HG02970 (cell line): Measurements from ENCODE around the gene RAB14.
"Not testable (repeated sequence)": the region's sequence is repeated elsewhere in the genome, so short reads cannot be mapped to it uniquely, and the experiment has no call there.

Experiments
- ATAC-seq: cut with Tn5 transposase; IDR thresholded peaks from one replicate; pipeline ENCODE4 v1.9.1; 2021; ENCODE audit warnings: mild to moderate bottlenecking, moderate library complexity, moderate number of reproducible peaks; ENCODE audit not compliant: unreplicated experiment, low FRiP score

RAB14 gene

DNA sequence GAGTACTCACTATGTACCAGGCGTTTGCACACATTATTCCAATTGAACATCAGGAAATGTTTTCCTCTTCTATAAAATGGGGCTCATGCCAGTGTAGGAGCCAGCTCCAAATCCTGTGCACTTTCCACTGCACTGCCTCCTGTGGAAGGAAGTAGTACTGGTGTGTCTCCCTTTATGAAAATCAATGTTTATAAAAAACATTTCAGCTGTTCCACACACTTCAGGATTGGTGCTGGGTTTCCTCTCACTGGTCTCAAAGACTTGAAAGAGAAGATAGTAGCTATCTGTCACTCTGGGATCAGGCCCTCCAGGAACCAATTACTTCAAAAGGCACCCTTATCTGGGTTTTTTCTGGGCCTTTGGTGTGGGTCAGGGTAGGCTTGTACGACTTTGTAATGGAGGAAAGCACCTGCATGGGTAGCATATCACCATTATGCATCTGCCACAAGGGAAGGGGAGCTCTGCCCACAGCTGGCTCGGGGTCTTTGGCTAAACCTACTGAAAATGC lies 32.5 kb downstream of the RAB14 start:
- ATAC-seq = no peak

DNA sequence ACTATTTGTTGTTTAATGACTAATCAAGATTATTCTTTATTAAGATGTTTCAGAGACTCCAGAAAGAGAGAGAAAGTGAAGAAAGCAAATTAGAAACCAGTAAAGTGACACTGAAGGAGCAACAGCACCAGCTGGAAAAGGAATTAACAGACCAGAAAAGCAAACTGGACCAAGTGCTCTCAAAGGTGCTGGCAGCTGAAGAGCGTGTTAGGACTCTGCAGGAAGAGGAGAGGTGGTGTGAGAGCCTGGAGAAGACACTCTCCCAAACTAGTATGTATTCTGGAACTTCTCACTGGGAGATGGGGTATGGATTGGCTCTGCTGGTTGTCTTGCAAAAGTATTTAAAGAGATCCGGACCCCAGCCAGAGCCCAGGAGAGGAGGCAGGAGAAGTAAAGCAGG lies 33.6 kb downstream of the RAB14 start:
- no peak for ATAC-seq

DNA sequence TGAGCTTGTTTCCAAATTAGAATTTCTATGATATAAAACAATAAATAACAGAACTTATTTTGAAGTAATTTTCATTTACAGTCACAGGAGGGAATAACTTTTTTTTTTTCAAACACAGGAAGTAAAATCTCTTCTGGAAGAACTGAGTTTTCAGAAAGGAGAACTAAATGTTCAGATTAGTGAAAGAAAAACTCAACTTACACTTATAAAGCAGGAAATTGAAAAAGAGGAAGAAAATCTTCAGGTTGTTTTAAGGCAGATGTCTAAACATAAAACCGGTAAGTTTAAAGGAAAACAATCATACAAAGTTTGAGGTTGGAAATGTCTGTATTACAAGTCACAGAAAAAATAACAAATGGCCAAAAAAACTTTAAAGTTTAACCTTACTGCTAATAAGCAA lies 41.6 kb downstream of the RAB14 start:
- ATAC-seq = no peak

DNA sequence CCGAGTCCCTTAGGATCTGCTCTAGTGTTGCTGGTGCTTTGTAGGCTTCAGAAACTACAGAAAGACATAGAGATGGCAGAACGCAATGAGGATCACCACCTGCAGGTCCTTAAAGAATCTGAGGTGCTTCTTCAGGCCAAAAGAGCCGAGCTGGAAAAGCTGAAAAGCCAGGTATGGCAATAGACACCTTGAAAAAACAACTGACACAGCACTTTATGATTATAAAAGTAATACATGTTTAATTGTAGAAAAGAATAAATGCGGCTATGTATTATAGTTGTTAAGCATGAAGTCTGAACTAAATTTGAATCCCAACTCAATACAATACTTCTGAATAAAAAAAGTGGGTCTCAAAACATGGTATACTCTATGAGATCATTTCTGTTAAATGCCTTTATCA lies 43.7 kb downstream of the RAB14 start:
- ATAC-seq = no peak

DNA sequence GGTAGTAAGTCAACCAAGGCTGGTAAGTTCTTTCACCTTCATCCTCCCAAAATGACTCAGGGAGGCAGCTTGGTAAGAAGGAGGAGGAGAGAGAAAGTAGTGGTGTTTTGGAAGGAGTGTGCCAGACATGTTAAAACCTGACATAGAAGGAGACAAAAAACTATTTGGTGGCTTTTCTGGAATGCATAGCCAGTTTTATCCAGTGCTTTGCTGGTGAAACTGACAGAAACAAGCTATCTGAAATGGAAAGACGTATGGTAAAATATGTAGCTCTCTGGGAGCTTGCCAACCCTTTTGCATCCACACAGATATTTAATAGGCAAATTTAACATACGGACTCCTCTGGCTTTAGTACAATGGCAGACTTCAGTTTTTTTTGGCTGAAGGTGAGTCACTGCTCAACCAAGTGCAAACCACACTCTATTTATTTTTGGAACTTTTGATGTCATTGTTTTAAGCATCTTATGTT lies 45.4 kb downstream of the RAB14 start:
- ATAC-seq = no peak

DNA sequence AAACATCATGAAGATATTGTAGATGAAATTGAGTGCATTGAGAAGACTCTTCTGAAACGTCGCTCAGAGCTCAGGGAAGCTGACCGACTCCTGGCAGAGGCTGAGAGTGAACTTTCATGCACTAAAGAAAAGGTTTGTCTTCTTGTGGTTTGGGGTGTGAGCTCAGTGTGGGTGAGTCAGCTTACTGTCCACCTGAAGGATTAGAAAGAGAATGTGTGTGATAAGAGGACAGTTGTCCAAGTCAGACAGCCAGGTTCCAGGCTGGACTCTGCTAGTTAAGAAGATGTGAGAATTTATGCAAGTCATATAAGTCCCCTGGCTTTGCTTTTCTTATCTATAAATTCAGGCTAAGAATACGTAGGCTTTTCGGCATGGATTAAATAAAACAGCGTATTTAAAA lies 46.9 kb downstream of the RAB14 start:
- ATAC-seq = no peak

DNA sequence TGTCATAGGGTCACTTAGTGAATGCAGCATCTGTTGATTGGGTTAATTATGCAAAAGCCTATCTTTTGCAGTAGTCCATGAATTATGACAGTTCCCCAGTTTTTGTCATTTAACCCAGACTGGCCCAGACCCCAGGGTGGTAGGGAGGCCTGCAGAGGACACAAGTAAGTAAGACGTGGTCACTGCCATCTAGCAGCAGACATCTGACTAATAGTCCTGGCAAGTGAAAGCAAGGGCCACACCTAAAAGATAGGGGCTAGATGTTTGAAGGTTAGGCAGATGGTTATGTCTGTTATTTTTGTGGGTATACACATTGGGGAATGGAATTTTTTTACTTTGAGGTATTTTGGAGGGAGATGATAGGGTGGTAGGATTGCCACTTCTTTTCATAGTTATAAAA lies 48.0 kb downstream of the RAB14 start:
- no peak for ATAC-seq

DNA sequence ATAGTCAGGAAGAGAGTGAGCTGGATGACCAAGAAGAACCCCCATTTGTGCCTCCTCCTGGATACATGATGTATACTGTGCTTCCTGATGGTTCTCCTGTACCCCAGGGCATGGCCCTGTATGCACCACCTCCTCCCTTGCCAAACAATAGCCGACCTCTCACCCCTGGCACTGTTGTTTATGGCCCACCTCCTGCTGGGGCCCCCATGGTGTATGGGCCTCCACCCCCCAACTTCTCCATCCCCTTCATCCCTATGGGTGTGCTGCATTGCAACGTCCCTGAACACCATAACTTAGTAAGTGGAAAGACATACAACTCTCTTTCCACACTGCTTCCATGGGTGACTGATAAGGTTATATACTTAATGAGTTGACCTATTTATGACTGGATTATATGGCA lies 51.5 kb downstream of the RAB14 start:
- no peak for ATAC-seq

DNA sequence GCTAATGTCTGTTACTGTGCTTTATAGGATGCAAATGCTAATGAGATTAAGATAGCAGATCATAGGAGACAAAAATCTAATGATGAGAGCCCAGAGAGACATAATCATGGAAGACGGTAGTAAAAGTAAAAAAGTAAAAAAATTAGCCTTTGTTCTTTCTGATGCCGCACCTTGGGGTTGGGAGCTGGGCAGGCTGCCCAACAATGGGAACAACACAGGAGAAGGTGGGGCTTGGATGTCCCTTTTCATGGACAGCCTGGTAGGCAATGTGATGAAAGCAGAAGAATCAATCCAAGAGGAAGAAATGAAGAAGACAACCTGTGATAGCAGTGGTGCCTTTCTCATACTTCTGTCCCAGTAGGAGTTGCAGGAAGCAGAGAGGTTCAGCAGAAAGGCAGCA lies 57.2 kb downstream of the RAB14 start:
- ATAC-seq = no peak

DNA sequence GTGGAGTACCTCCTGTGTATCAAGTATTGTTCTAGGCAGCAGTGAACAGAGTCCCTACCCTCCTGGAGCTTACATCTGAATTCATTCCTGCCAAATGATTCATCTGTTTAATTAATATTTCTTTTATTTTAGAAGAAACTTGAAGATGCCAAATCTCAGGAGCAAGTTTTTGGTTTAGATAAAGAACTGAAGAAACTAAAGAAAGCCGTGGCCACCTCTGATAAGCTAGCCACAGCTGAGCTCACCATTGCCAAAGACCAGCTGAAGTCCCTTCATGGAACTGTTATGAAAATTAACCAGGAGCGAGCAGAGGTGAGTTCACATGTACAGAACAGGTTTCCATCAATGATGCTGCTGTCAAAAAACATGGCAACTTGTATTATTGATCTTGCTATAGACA lies 57.9 kb downstream of the RAB14 start:
- ATAC-seq = no peak

DNA sequence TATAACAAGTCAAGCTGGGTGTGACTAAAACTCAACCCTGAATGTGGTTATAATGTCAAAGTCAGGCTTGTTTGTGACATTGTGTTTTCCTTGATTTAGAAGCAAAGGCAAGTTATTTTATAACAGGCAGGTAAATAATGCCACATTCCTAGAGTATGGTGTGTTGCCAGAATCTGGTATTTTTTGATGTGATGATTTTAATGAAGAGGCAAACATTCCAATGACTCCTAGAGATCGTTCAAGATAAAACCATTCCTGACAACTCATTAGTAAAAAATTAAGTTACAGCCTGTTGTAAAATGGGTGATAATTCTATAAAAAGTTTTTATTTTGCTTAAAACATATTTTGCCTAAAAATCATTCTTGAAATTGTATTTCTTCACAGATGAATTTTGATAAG lies 60.0 kb downstream of the RAB14 start:
- no peak for ATAC-seq

DNA sequence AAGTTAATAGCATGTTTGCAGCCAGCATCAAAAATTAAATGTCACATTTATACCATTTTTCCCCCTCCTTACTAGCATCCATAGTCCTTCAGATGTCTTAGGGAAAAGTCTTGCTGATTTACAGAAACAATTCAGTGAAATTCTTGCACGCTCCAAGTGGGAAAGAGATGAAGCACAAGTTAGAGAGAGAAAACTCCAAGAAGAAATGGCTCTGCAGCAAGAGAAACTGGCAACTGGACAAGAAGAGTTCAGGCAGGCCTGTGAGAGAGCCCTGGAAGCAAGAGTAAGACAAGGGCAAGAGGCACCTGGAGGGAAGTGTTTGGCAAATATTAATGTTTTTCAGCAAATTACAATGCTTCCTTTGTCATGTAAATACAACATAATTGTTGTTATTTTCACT lies 60.4 kb downstream of the RAB14 start:
- ATAC-seq = no peak

DNA sequence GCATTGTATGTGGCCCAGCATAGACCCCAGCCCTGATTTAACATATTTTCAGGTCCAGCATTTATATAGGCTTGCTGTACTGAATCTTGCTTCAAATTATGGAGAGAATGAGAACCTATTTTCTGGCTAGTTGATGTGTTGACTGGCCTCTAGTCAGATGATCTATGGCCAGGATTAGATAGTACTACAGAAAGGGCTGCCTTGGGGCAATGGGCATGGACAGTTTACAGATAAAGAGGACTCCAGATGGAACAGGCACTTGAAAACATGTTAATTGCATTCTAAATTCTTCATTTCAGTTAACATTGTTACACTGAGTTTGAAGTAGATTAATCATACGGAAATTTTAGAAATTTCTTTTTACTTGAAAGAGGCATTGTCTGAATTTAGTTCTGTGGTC lies 61.5 kb downstream of the RAB14 start:
- no peak for ATAC-seq

DNA sequence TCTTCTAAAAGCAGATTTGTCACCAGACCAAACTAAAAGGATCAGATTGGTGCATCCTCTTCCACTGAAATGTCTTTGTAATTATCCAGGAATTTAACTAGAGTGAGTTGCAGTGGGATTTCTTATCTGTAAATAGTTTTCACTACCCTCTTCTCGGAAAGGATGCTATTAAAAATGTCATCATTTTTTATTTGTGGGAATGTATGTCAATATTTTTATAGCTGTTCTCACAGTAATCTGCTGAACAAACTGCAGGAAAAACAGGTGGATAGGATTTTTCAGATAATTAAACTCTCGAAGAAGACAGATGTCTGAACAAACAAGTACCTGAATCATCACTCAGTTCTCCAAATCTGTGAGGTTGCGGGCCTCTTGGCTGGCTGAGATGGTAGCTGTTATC lies 62.7 kb downstream of the RAB14 start:
- no peak for ATAC-seq

DNA sequence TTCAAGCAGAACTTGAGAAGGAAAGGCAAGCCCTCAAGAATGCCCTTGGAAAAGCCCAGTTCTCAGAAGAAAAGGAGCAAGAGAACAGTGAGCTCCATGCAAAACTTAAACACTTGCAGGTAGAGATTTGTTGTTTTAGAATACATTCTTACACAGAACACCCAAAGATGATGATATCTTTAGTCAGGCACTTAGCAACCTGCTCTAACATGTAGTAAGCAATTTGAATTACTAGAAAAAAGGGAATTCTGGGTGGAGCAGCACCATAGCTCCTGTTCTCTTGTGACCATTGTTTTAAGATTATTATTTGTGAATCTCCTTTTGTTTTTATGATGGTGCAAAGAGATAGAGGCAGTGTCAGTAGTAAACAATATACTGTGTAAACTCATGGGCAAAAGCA lies 63.1 kb downstream of the RAB14 start:
- ATAC-seq = no peak

DNA sequence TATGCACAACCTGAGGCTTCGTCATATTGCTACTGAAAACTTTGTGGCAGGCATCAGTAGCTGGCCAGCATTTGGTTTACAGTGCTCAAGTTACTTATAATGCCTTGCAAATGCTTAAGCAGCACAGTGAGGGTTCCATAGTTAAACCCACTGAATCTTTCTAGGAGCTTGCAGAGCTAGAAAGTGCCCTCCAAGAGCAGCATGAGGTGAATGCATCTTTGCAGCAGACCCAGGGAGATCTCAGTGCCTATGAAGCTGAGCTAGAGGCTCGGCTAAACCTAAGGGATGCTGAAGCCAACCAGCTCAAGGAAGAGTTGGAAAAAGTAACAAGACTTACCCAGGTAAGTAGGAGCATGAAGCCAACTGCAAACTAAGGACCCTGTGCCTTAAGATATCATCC lies 66.0 kb downstream of the RAB14 start:
- ATAC-seq = no peak

DNA sequence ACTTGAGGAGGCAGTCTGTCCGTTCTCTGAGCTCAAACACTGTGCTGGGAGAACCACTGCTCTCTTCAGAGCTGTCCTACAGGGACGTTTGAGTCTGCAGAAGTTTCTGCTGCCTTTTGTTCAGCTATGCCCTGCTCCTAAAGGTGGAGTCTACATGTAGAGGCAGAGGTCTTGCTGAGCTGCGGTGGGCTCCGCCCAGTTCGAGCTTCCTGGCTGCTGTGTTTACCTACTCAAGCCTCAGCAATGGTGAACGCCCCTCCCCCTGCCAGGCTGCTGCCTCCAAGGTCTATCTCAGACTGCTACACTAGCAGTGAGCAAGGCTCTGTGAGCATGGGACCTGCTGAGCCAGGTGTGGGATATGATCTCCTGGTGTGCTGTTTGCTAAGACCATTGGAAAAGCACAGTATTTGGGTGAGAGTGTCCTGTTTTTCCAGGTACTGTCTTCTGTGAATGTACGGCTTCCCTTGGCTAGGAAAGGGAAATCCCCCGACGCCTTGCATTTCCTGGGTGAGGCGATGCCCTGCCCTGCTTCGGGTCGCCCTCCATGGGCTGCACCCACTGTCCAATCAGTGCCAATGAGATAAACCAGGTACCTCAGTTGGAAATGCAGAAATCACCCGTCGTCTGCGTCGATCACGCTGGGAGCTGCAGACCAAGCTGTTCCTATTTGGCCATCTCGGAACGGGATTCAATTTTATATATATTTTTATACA lies 68.4 kb downstream of the RAB14 start:
- no peak for ATAC-seq

DNA sequence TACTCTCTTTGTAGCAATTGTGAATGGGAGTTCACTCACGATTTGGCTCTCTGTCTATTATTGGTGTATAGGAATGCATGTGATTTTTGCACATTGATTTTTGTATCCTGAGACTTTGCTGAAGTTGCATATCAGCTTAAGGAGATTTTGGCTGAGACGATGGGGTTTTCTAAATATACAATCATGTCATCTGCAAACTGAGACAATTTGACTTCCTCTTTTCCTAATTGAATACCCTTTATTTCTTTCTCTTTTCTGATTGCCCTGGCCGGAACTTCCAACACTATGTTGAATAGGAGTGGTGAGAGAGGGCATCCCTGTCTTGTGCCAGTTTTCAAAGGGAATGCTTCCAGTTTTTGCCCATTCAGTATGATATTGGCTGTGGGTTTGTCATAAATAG lies 72.3 kb downstream of the RAB14 start:
- not testable (repeated sequence) for ATAC-seq
